B cell (primary cell): ENCODE measurements around the gene DOHH. TPM values are rescaled to one million over a fixed set of nuclear protein-coding genes. Genes with fewer than 3 reads are reported as not detected.

Source experiments
- ATAC-seq: fragments of 200-7000 bp; cut with Tn5 transposase; one replicate; pipeline ENCODE4 v1.10.0; 2021; ENCODE audit warnings: low read depth, mild to moderate bottlenecking, moderate number of reproducible peaks, moderate library complexity
- CTCF ChIA-PET: fragments of 350-600 bp; sonication (Branson Sonifier 250); formaldehyde crosslinking; loops from one replicate; lab custom pipeline; 2021; ENCODE audit warnings: antibody characterized with exemption, inconsistent platforms; lab: Charles Lee
- POLR2A ChIA-PET: fragments of 350-600 bp; sonication (Branson Sonifier 250); formaldehyde crosslinking; loops from one replicate; lab custom pipeline; 2021; ENCODE audit warnings: antibody characterized with exemption; lab: Charles Lee
- DNase-seq: peaks from one replicate; pipeline ENCODE4 v3.0.0; 2013
- H2AFZ ChIP-seq: 2 replicates; pipeline ENCODE4 v1.6.1; 2012; ENCODE audit warnings: mild to moderate bottlenecking, low read depth, low read length; ENCODE audit not compliant: insufficient read depth, poor library complexity, severe bottlenecking
- H3K27ac ChIP-seq, 2 donors: 1 replicate in 1 of 2; 2 replicates in 1 of 2; pipeline ENCODE4 v1.5.1; 2012 to 2013; ENCODE audit warnings: low read length in 2 of 2, mild to moderate bottlenecking in 2 of 2, moderate library complexity in 1 of 2
- H3K27me3 ChIP-seq, 4 experiments: fragments of 200-600 bp in 1 of 4; sonication (generic) in 1 of 4; replicated peaks in 1 of 4; 1 replicate in 2 of 4; 2 replicates in 2 of 4; pipeline versions ENCODE4 v1.6.1 to v1.7.0; 2013 to 2016; ENCODE audit warnings: low read length in 3 of 4, mild to moderate bottlenecking in 2 of 4, mixed read lengths in 1 of 4, moderate library complexity in 1 of 4; ENCODE audit not compliant: insufficient read depth in 4 of 4, control insufficient read depth in 3 of 4; ENCODE audit errors: control extremely low read depth in 1 of 4
- H3K36me3 ChIP-seq, 2 experiments: replicated peaks in 1 of 2; 1 replicate in 1 of 2; 2 replicates in 1 of 2; pipeline versions ENCODE4 v1.6.1 to v1.7.1; 2013; ENCODE audit warnings: low read length in 1 of 2; ENCODE audit not compliant: insufficient read depth in 2 of 2, control insufficient read depth in 1 of 2; ENCODE audit errors: control extremely low read depth in 1 of 2, extremely low read depth in 1 of 2
- H3K4me1 ChIP-seq, 2 donors: fragments of 200-600 bp in 1 of 2; sonication (generic) in 1 of 2; 1 replicate in 1 of 2; 2 replicates in 1 of 2; pipeline versions ENCODE4 v1.5.1 to v1.6.1; 2013 to 2017; ENCODE audit warnings: low read length in 2 of 2; ENCODE audit not compliant: control insufficient read depth in 2 of 2, insufficient read depth in 2 of 2
- H3K4me2 ChIP-seq: replicated peaks from 2 replicates; pipeline ENCODE3; 2012; ENCODE audit warnings: mild to moderate bottlenecking, low read depth, low read length; ENCODE audit not compliant: poor library complexity, severe bottlenecking
- H3K4me3 ChIP-seq, 5 experiments: fragments of 200-600 bp in 1 of 5; sonication (generic) in 1 of 5; 1 replicate in 3 of 5; 2 replicates in 2 of 5; pipeline versions ENCODE4 v1.5.1 to v1.7.0; 2011 to 2016; ENCODE audit warnings: low read length in 4 of 5, mild to moderate bottlenecking in 4 of 5, low read depth in 2 of 5, control low read depth in 1 of 5, moderate library complexity in 1 of 5; ENCODE audit not compliant: insufficient read depth in 1 of 5; ENCODE audit errors: control extremely low read depth in 1 of 5, extremely low read depth in 1 of 5
- H3K79me2 ChIP-seq: fragments of 200-600 bp; sonication (generic); one replicate; pipeline ENCODE4 v1.6.0; 2016; ENCODE audit warnings: low read length; ENCODE audit not compliant: control insufficient read depth, insufficient read depth
- H3K9ac ChIP-seq: fragments of 200-600 bp; sonication (generic); 2 replicates; pipeline ENCODE4 v1.6.1; 2017; ENCODE audit warnings: mild to moderate bottlenecking, low read length, moderate library complexity
- H3K9me3 ChIP-seq, 3 donors: one replicate each; pipeline versions ENCODE4 v1.6.1 to v1.7.1; 2013; ENCODE audit warnings: low read length in 2 of 3; ENCODE audit not compliant: control insufficient read depth in 2 of 3, insufficient read depth in 1 of 3; ENCODE audit errors: control extremely low read depth in 1 of 3
- H4K20me1 ChIP-seq: 2 replicates; pipeline ENCODE4 v1.6.0; 2012; ENCODE audit warnings: mild to moderate bottlenecking, low read length; ENCODE audit not compliant: insufficient read depth, control insufficient read depth, poor library complexity, severe bottlenecking
- H3K27ac Mint-ChIP-seq: one replicate; pipeline ENCODE4 v1.8.0; 2021; ENCODE audit warnings: mixed read lengths
- H3K27me3 Mint-ChIP-seq: one replicate; pipeline ENCODE4 v1.8.0; 2021; ENCODE audit warnings: mixed read lengths
- H3K4me1 Mint-ChIP-seq: one replicate; pipeline ENCODE4 v1.8.0; 2021; ENCODE audit warnings: mixed read lengths
- H3K4me3 Mint-ChIP-seq: one replicate; pipeline ENCODE4 v1.8.0; 2021; ENCODE audit warnings: mixed read lengths
- H3K9me3 Mint-ChIP-seq: one replicate; pipeline ENCODE4 v1.8.0; 2022; ENCODE audit warnings: mixed read lengths; ENCODE audit not compliant: insufficient read depth
- EZH2 ChIP-seq: IDR thresholded peaks from 2 replicates; pipeline ENCODE4 v1.6.1; 2012; ENCODE audit warnings: borderline replicate concordance, low read depth, mild to moderate bottlenecking, moderate library complexity, low read length; ENCODE audit not compliant: insufficient read depth, poor library complexity, severe bottlenecking
- WGBS: methylation state at CpG from one replicate; pipeline ENCODE4 v1.1.5; 2013; ENCODE audit warnings: missing lambda C conversion rate; ENCODE audit not compliant: insufficient coverage; 5-methylcytosine and 5-hydroxymethylcytosine counted together
- intact Hi-C: fragments of 100-400 bp; cut with micrococcal nuclease; formaldehyde crosslinking; loops from one replicate; pipeline ENCODE4 v1.10.0; 2022
- polyA plus RNA-seq: library from polyadenylated mRNA; depleted of rRNA; stranded (reverse); fragments of >200 nt; gene quantifications from 2 replicates; pipeline ENCODE4 v1.2.3, GENCODE V29; 2012
- total RNA-seq, 2 donors: library from RNA; stranded (reverse); fragments of 120-200 nt in 1 of 2; gene quantifications; 1 replicate in 1 of 2; 2 replicates in 1 of 2; pipeline versions ENCODE4 v1.2.3 to v1.2.4, GENCODE V29; 2013 to 2022
- TF ChIP-seq, protein P1 (sequence below): fragments of 200-600 bp; IDR thresholded peaks from one replicate; pipeline ENCODE4 v1.8.0; 2022; ENCODE audit warnings: antibody characterized with exemption, mild to moderate bottlenecking

DOHH gene
- total and polyA plus RNA-seq, 2 donors (not counting 1 experiment from before 2014, with no cell fraction given), result 6.6 to 8.6 TPM

DNA sequence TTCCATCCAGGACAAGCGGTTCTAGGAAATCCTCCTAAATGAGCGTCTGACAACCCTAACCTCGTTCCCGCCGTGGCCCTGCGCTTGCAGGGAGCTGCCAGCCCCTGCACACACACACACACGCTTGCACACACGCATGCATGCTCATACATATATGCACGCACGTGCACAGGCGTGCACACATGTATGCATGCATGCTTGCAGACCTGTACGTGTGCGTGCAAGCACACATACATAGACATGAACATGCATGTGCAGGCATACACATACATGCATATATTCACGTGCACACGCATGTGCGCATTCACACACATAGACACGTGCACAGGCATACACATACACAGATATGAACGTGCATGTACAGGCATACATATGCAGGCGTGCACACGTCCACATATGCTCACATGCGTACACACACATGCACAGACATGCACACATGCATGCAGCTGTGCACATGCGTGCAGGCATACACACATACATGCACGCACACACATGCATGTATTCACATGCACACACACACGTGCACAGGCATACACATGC lies 55.7 kb downstream of the DOHH start:
- 84% methylated on average over 24 of the region's 24 CpGs for whole genome bisulfite sequencing
- Mint-ChIP-seq H3K27me3 (no peaks in the 10 kb centered on the region), H3K4me3 (no peak overlapping the region)

More for the DNA sequence above, 55.7 kb downstream of the DOHH start:
- H3K9ac ChIP-seq, result no peak overlapping the region
- no peak for TF ChIP-seq EZH2
- TF ChIP-seq, protein P1, sequence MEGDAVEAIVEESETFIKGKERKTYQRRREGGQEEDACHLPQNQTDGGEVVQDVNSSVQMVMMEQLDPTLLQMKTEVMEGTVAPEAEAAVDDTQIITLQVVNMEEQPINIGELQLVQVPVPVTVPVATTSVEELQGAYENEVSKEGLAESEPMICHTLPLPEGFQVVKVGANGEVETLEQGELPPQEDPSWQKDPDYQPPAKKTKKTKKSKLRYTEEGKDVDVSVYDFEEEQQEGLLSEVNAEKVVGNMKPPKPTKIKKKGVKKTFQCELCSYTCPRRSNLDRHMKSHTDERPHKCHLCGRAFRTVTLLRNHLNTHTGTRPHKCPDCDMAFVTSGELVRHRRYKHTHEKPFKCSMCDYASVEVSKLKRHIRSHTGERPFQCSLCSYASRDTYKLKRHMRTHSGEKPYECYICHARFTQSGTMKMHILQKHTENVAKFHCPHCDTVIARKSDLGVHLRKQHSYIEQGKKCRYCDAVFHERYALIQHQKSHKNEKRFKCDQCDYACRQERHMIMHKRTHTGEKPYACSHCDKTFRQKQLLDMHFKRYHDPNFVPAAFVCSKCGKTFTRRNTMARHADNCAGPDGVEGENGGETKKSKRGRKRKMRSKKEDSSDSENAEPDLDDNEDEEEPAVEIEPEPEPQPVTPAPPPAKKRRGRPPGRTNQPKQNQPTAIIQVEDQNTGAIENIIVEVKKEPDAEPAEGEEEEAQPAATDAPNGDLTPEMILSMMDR, result no peak
- H3K27ac Mint-ChIP-seq, result no peak overlapping the region
- ATAC-seq, result no peak
- peaks cover 21% of the 10 kb centered on the region for H3K79me2 ChIP-seq
- H3K4me2 ChIP-seq, result no peak overlapping the region
- no peaks in the 10 kb centered on the region for H3K27me3 ChIP-seq
- H3K4me1 Mint-ChIP-seq, result peaks cover 1% of the 10 kb centered on the region
- H3K36me3 ChIP-seq, result peaks cover 0 to 5% of the 10 kb centered on the region in 2 experiments
- H3K9me3 Mint-ChIP-seq, result no peaks in the 10 kb centered on the region
- H3K4me3 ChIP-seq, result no peak overlapping the region
- intact Hi-C loops, result no loop called here
- ChIA-PET POLR2A (no interaction called here), CTCF (interaction anchor here (2.3 kb wide), 1 partner anchor 40 kb away, joined by 7 read pairs; no protein-coding TSS in a partner anchor)
- no peaks in the 10 kb centered on the region for H3K9me3 ChIP-seq
- no peaks in the 10 kb centered on the region for H3K4me1 ChIP-seq
- no peak overlapping the region for H2AFZ ChIP-seq
- peaks cover 28% of the 10 kb centered on the region for H4K20me1 ChIP-seq
- no peak for DNase-seq
- no peak overlapping the region for H3K27ac ChIP-seq
